GM18498 (cell line): ENCODE measurements around the gene HAND2.

Experiments
- ATAC-seq: cut with Tn5 transposase; IDR thresholded peaks from one replicate; pipeline ENCODE4 v1.9.1; 2021; ENCODE audit warnings: mild to moderate bottlenecking, moderate library complexity; ENCODE audit not compliant: unreplicated experiment

The HAND2 gene

GRCh38 chr4:173478913-173479283 is 51.1 kb downstream of the HAND2 start:
- no peak for ATAC-seq

- no peak for ATAC-seq
Measured at GRCh38 chr4:173478201-173478912, 51.7 kb downstream of the HAND2 start.

GRCh38 chr4:173477016-173477415 is 53.0 kb downstream of the HAND2 start:
- ATAC-seq: no peak
